Measurements from ENCODE around the gene GTF3A. TPM values are rescaled to one million over a fixed set of nuclear protein-coding genes. Genes with fewer than 3 reads are reported as not detected.
"Not testable (repeated sequence)": the region's sequence is repeated elsewhere in the genome, so short reads cannot be mapped to it uniquely, and the experiment has no call there.

The GTF3A gene
- total RNA-seq, 1 experiment from 2014 or later: 95.0 TPM

DNA sequence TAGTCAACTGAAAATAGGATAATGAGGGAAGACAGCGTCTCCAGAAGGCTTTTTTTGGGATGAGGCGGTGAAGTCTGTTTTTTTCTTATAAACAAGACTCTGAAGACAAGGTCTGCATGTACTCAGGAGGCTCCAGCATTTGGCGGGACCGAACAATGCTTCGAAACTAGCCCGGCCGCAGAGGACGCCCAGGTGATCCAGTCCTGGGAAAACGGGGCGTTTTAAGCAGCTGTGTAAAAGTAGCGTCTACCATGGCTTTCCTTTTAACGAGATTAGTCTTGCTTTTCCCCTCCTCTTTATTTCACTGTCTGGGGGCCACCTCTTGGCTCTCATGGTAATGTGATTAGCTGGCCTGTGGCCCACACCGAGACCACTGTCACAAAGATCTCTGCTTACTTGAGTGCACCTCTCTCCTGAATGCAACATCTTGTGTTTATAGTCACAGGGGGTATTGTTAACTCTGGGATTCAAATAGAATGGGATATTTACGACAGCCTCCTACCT is 29.4 kb upstream of the GTF3A start:
- Mint-ChIP-seq H3K9me3 (ENCODE audit: low read depth, unreplicated experiment) (no peaks in the 10 kb centered on the region), H3K4me1 (ENCODE audit: low read depth, unreplicated experiment) (peaks cover 9% of the 10 kb centered on the region), H3K27ac (ENCODE audit: unreplicated experiment) (no peak overlapping the region), H3K36me3 (ENCODE audit: insufficient read depth, unreplicated experiment) (no peaks in the 10 kb centered on the region), H3K27me3 (ENCODE audit: unreplicated experiment) (no peaks in the 10 kb centered on the region), H3K4me3 (ENCODE audit: low read depth, unreplicated experiment) (no peak overlapping the region)
- TF ChIP-seq CTCF (IDR thresholded peaks at IDR 0.05; ENCODE audit: unreplicated experiment): no peak
- intact Hi-C loops (cut with micrococcal nuclease; ENCODE audit: unreplicated experiment): no loop called here
- no TSS peak for BruUV-seq (replicated peaks)
- DNase-seq: no peak
- CTCF ChIA-PET: no interaction called here

DNA sequence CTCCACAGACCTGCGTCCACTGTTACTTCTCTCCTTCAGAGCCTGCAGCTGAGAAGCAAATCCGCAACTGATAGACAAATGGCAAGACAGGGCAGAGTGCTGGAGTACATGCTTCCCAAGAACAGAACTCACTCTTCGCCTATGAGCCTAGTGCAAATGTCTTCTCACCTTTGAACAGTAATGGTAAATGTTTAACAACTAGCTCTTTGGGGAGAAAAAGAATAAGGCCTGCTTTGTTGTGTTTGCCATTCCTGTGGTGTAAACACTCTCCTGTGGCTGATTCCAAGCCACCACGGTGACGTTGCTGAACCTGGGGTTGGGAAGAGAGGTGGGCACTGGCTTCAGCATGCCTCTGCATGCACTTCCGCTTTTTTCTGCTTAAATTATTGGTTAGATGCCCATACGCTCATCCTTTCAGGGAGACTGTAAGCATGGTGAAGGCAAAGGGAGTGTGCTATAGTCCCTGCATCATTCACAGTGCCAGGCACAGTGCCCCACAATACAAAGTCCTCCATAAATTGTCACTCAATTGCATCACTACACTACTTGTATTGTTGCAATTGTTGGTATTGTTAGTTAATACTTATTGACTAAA is 28.1 kb upstream of the GTF3A start:
- CTCF ChIA-PET: no interaction called here
- H3K27me3 Mint-ChIP-seq (ENCODE audit: unreplicated experiment): no peaks in the 10 kb centered on the region
- DNase-seq: no peak
- H3K27ac Mint-ChIP-seq (ENCODE audit: unreplicated experiment): no peak overlapping the region
- no peak for TF ChIP-seq CTCF (IDR thresholded peaks at IDR 0.05; ENCODE audit: unreplicated experiment)
- H3K4me3 Mint-ChIP-seq (ENCODE audit: low read depth, unreplicated experiment): no peak overlapping the region
- no peaks in the 10 kb centered on the region for H3K36me3 Mint-ChIP-seq (ENCODE audit: insufficient read depth, unreplicated experiment)
- BruUV-seq (replicated peaks): no TSS peak
- peaks cover 9% of the 10 kb centered on the region for H3K4me1 Mint-ChIP-seq (ENCODE audit: low read depth, unreplicated experiment)
- intact Hi-C loops (cut with micrococcal nuclease; ENCODE audit: unreplicated experiment): no loop called here
- no peaks in the 10 kb centered on the region for H3K9me3 Mint-ChIP-seq (ENCODE audit: low read depth, unreplicated experiment)

- H3K27ac Mint-ChIP-seq (ENCODE audit: unreplicated experiment): no peak overlapping the region
- intact Hi-C loops (cut with micrococcal nuclease; ENCODE audit: unreplicated experiment): no loop called here
- DNase-seq: no peak
- no peak overlapping the region for H3K4me3 Mint-ChIP-seq (ENCODE audit: low read depth, unreplicated experiment)
- CTCF ChIA-PET: no interaction called here
- H3K27me3 Mint-ChIP-seq (ENCODE audit: unreplicated experiment): no peaks in the 10 kb centered on the region
- no TSS peak for BruUV-seq (replicated peaks)
- H3K36me3 Mint-ChIP-seq (ENCODE audit: insufficient read depth, unreplicated experiment): no peaks in the 10 kb centered on the region
- peaks cover 16% of the 10 kb centered on the region for H3K4me1 Mint-ChIP-seq (ENCODE audit: low read depth, unreplicated experiment)
- no peak for TF ChIP-seq CTCF (IDR thresholded peaks at IDR 0.05; ENCODE audit: unreplicated experiment)
- H3K9me3 Mint-ChIP-seq (ENCODE audit: low read depth, unreplicated experiment): no peaks in the 10 kb centered on the region
Measured at GRCh38 chr13:27398360-27398759, 26.1 kb upstream of the GTF3A start.

- CTCF ChIA-PET; H3K27me3 Mint-ChIP-seq (ENCODE audit: unreplicated experiment); BruUV-seq (replicated peaks): not testable (repeated sequence)
Measured at GRCh38 chr13:27400405-27400804, 24.0 kb upstream of the GTF3A start.

GRCh38 chr13:27401210-27401609 is 23.2 kb upstream of the GTF3A start:
- H3K27ac Mint-ChIP-seq (ENCODE audit: unreplicated experiment): no peak overlapping the region
- no peaks in the 10 kb centered on the region for H3K27me3 Mint-ChIP-seq (ENCODE audit: unreplicated experiment)
- BruUV-seq (replicated peaks): no TSS peak
- DNase-seq: no peak
- H3K4me1 Mint-ChIP-seq (ENCODE audit: low read depth, unreplicated experiment): peaks cover 21% of the 10 kb centered on the region
- H3K9me3 Mint-ChIP-seq (ENCODE audit: low read depth, unreplicated experiment): no peaks in the 10 kb centered on the region
- H3K4me3 Mint-ChIP-seq (ENCODE audit: low read depth, unreplicated experiment): no peak overlapping the region
- CTCF ChIA-PET: interaction anchor here (0.5 kb wide), 1 partner anchor 122 kb away, joined by 6 read pairs; no protein-coding TSS in a partner anchor
- no peaks in the 10 kb centered on the region for H3K36me3 Mint-ChIP-seq (ENCODE audit: insufficient read depth, unreplicated experiment)
- intact Hi-C loops (cut with micrococcal nuclease; ENCODE audit: unreplicated experiment): no loop called here
- TF ChIP-seq CTCF (IDR thresholded peaks at IDR 0.05; ENCODE audit: unreplicated experiment): no peak

More at GRCh38 chr13:27400405-27400804, 24.0 kb upstream of the GTF3A start:
- H3K4me1 Mint-ChIP-seq (ENCODE audit: low read depth, unreplicated experiment): peaks cover 25% of the 10 kb centered on the region
- intact Hi-C loops (cut with micrococcal nuclease; ENCODE audit: unreplicated experiment); H3K4me3 Mint-ChIP-seq (ENCODE audit: low read depth, unreplicated experiment); DNase-seq; H3K36me3 Mint-ChIP-seq (ENCODE audit: insufficient read depth, unreplicated experiment); H3K9me3 Mint-ChIP-seq (ENCODE audit: low read depth, unreplicated experiment); H3K27ac Mint-ChIP-seq (ENCODE audit: unreplicated experiment): not testable (repeated sequence)

All from Calu3 (cell line).